HG02938 (cell line): ENCODE data around the gene GLP1R.

Experiments used
- ATAC-seq: cut with Tn5 transposase; IDR thresholded peaks from one replicate; pipeline ENCODE4 v1.9.1; 2021; ENCODE audit warnings: mild to moderate bottlenecking, moderate library complexity; ENCODE audit not compliant: unreplicated experiment

GLP1R gene

GRCh38 chr6:39084506-39084905 is 35.9 kb downstream of the GLP1R start:
- no peak for ATAC-seq

DNA sequence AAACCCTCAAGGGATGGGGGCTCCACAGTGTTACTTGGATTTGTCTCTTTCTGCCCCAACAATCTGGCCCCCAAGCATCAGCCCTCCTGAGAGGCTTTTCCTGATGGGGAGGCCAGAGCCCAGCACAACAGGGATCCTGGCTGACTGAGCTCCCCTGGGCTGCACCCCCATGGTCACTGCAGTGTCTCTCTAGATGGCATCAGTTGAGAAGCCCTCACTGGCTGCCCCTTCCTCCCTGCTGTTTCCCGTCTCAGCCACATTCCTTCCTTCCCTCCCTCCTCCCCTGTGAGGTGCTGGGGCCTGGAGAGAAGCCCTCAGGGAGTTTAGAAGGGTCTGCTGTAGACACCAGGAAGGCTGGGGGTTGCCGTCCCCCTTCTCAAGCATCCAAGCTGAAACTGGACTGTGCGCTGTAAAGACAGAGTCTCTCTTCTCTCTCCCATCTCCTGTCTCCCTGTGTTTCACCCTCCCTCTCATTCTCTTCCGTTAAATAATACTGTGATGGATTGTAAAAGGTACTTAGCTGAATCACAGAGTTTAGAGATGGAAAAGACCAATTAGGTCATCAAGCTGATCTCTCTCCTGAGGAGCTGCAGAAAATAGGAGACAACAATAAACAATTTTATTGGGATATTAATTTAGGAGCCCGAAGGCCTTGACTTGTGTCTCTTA is 36.7 kb downstream of the GLP1R start:
- no peak for ATAC-seq

- ATAC-seq: no peak
Measured at GRCh38 chr6:39086294-39086693, 37.7 kb downstream of the GLP1R start.

DNA sequence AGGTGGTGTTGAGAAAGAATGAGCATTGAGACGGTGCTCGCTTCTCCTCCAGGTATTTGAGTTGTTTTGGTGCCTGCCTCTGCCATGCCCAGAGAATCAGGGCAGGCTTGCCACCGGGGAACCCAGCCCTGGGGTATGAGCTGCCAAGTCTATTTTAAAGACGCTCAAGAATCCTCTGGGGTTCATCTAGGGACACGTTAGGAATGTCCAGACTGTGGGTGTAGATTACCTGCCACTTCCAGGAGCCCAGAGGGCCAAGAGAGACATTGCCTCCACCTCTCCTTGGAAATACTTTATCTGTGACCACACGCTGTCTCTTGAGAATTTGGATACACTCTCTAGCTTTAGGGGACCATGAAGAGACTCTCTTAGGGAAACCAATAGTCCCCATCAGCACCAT is 38.1 kb downstream of the GLP1R start:
- no peak for ATAC-seq

DNA sequence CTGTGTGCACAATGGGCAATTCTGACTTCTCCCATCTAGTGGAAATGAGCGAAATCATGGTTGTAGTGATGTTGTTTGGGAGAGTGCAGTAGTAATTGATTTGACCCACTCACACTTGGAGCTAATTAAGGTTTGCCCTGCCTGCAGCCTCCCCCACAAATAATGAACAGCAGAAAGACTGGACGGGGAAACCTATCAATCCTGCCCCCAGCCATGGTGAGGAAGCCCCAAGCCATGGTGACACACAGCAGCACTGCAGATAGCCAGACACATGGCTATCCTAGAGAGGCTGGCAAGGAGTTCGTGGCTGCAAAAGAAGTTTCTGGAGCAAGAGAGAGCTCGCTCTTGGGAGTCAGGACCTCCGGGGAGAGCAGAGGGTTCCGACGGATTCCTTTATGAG is 38.6 kb downstream of the GLP1R start:
- ATAC-seq: no peak

GRCh38 chr6:39088331-39088730 is 39.8 kb downstream of the GLP1R start:
- no peak for ATAC-seq

DNA sequence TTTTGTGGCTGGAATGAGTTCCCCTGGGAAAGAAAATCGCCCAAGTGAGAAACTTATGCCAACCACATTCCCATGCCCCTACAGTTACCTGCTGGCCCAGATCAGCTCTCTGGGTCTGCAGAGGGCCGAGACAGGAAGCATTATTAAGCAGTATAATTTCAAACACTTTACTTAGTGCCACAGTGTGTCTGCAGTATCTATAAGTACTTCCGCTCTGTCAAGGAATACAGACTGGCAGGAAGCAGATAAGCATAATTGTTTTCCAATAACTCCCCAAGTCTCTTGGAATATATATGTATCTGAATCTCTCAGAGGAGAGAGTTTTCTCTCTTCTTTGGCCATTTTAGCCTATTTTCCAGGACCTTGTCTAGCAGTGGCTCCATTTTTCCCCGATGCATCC is 41.5 kb downstream of the GLP1R start:
- ATAC-seq: no peak

GRCh38 chr6:39091220-39091619 is 42.6 kb downstream of the GLP1R start:
- ATAC-seq: no peak

DNA sequence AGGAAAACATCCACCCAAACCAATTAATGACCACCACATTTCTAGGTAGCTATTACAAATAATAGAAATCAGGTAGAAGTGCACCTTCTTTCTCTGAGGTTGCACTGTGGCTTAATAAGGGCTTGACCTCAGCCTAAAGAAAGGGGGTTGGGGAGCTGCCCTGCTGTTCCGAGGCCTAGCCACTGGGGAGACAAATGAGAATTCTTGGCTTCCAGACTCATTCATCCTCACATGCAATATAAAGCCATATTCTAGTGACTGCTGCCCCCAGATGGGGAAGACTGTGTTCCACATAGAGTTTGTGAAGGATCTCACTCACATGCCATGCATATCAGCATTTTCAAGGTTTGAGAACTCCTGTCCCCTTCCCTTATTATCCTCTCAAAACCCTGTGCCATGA is 43.5 kb downstream of the GLP1R start:
- no peak for ATAC-seq

- ATAC-seq: no peak
Measured at GRCh38 chr6:39093149-39093708, 44.6 kb downstream of the GLP1R start.

DNA sequence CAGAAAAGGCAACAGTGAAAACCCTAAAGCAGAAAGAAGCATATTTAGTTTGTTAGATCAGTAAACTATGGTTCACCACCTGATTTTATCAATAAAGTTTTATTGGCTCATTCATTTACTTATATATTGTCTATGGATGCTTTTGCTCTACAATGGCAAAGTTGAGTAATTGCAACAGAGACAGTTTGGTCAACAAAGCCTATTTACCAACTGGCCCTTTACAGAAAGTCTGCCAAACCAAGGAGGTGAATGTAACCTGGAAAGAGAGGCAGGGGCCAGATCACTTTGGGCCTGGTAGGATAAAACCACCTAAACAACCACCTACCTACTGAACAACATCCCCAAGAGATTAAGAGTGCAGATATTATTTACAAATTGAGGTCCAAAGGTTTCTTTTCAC is 47.0 kb downstream of the GLP1R start:
- no peak for ATAC-seq

DNA sequence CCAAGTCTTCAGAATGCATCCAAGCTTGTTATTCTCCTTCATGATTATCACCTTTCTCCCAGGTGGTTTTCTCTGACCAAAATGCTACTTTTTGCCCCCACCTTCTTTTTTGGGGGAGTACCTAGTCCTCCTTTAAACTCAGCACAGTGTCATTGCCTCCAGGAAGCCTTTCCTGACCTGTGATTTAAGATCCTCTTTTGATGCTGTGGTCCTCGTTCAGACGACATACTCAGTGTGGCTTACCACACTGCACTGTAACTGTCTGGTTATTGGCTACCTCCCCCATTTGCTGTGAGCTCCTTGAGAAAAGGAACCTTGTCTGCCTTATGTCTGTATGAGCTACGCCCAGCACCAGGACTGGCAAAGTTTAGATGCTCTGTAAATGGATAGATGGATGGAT is 51.8 kb downstream of the GLP1R start:
- no peak for ATAC-seq

DNA sequence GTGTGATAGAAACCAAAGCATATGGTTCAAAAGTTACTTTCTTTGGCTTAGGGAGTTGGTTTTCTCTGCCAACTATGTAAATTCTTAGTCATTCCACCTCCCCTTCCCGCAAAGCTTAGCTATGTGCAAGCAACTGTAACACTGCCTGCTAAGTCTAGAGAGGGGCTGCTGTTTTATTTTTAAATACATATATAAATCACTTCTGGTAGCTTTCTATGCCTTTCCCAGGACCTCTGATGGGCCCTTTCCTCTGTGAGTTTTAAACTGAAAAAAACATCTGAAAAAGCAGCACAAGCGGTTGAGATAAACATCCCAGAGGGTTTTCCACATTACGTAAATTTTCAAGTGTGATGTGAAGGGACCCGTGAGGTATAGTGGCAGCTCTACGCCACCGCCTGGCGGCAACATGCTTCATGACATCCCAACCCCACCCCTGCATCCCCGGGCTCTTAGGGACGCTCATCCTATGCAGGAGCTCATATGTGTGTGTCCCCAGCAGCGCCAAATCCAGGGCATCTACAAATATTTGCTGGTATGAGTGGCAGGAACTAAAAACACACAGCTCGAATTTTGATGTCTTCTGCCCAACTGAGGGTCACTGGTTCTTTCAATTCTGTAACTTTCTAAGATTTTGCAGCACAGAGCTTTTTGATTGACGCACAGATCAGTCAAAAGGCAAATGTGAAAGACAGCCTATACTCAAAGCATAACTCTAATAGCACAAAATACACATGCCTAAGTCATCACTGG is 53.7 kb downstream of the GLP1R start:
- peak; percentile 64 for ATAC-seq

- no peak for ATAC-seq
Measured at GRCh38 chr6:39102821-39103136, 54.2 kb downstream of the GLP1R start.

DNA sequence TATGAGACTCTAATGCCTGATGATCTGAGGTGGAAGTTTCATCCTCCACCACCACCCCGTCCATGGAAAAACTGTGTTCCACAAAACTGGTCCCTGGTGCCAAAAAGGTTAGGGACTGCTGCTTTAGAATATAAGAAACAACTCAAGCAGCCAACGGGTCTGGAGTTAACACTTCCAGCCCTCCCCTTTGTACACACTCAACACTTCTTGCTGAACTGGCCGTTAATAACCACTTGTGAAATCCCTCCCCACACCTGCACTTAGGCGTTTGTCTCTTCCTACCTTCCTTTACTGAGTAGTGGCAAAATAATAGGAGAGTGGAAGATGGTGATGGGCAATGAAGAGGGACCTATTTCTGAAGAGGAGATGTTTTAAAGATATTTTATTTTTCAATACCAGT is 55.9 kb downstream of the GLP1R start:
- ATAC-seq: no peak

- no peak for ATAC-seq
Measured at GRCh38 chr6:39107034-39107433, 58.5 kb downstream of the GLP1R start.

- ATAC-seq: no peak
Measured at GRCh38 chr6:39107641-39108040, 59.1 kb downstream of the GLP1R start.

DNA sequence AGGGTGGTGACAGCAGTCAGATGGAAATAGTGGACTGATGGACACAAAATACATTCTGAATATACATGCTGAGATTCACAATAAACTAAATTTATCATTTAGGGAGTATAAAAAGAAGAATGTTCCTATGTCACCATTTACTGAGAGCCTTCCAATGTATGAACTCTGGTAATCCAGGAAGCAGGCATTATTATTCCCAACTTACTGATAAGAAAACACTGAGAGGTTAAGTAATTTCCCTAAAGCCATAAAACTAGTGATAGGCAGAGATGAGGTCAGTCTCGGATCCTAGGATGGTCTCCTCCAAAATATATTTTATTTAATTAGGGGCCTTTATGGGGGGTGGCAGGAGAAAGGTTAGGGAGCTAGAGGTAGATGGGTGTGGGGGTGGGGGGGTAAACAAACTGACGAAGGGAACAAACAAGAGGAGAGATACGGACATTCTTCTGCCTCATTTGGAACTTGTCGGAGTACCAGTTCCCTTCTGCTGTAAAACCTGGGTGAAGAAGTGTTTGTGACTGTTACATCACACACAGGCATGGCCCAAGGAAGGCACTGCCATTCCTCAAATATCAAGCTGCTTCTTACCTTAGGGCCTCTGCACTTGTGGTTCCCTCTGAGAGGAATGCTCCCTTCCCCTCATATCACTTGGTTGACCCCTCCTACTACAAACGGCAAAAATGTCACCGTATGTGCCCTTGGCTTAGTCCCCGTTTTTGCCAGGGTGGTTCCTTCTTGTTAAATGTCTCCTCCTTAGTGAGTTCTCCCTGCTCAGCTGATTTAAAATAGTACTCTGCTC is 59.7 kb downstream of the GLP1R start:
- no peak for ATAC-seq

DNA sequence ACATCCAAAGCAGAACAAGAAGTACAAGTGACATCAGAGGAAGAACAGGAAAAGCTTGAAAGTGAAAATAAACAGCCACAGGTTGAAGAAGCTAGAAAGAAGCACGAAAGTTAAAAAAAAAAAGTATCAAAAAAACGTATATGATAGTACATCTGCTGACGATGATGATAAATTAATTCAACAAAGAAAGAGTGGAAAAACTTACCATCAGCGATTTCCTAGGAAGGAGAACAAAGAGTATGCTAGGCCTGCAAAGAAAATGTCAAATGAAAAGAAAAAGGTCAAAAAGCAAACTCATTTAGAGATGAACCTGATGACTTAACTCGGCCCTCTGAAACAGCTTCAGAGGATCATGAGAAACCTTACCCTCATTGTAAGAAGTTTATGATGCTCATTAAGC is 62.7 kb downstream of the GLP1R start:
- no peak for ATAC-seq

DNA sequence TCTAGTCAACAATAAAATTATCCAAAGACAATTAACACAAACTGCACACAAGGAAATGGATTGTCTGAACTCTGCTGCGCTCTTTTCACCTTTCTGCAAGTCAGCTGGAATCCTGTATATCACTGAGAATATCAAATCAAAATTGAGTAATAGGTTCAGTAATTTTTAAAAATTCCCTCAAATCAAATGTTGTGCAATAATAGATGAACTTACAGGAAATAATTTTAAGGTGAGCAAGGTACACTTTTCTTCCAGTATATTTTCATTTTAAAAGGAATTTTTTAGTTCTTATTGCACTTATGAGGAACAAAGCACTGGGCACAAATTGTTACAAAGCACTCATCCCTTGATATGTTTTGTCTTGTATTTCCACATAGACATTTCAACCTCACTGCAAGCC is 65.2 kb downstream of the GLP1R start:
- no peak for ATAC-seq

DNA sequence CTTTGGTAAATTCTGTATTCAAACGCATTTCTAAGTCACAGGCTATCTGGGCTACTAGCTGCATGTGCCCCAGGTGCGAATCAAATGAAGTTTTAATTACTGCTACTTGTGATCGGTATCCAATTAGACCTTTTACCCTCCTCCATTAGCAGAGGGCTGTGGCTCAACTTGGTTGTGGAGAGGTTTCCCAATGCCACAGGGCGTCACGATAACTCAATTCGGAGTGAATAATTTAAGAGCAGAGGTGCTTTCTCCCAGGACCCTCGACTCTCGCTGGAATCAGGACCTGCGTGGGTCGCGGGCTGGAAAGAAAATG is 65.8 kb downstream of the GLP1R start:
- ATAC-seq: peak; percentile 13
